OCI-LY7 (cell line): ENCODE measurements around the gene LAMTOR2. TPM values are rescaled to one million over a fixed set of nuclear protein-coding genes. Genes with fewer than 3 reads are reported as not detected.

Experiments
- BruUV-seq: library from RNA; stranded (reverse); fragments of 400-500 nt; replicated peaks from 2 replicates; lab custom pipeline; 2021; lab: Mats Ljungman, UMichigan
- CTCF ChIA-PET: fragments of 300-600 bp; sonication (Branson Sonifier 250); formaldehyde crosslinking; loops from one replicate; lab custom pipeline; 2022; ENCODE audit warnings: antibody characterized with exemption; ENCODE audit not compliant: unreplicated experiment; lab: Charles Lee
- POLR2A ChIA-PET: fragments of 300-600 bp; sonication (Branson Sonifier 250); formaldehyde crosslinking; loops from one replicate; lab custom pipeline; 2022; ENCODE audit warnings: antibody characterized with exemption; lab: Charles Lee
- DNase-seq: peaks from one replicate; pipeline ENCODE4 v3.0.0-alpha.2; 2015; ENCODE audit warnings: low spot score
- H2AFZ ChIP-seq: fragments of 200-600 bp; sonication (generic), shearing (Covaris generic); 2 replicates; pipeline ENCODE4 v1.6.1; 2014; ENCODE audit warnings: mild to moderate bottlenecking, antibody characterized with exemption, low read length, moderate library complexity
- H3K27ac ChIP-seq: fragments of 200-600 bp; sonication (generic); 2 replicates; pipeline ENCODE4 v1.5.1; 2014; ENCODE audit warnings: mixed run types, low read depth, mild to moderate bottlenecking, moderate library complexity, low read length, inconsistent platforms; ENCODE audit not compliant: poor library complexity, severe bottlenecking
- H3K36me3 ChIP-seq: fragments of 200-600 bp; sonication (generic); 2 replicates; pipeline ENCODE4 v1.6.1; 2014; ENCODE audit warnings: mild to moderate bottlenecking, antibody characterized with exemption, low read length, moderate library complexity, mixed read lengths; ENCODE audit not compliant: insufficient read depth
- H3K4me1 ChIP-seq: fragments of 200-600 bp; sonication (generic); 2 replicates; pipeline ENCODE4 v1.5.1; 2014; ENCODE audit warnings: mild to moderate bottlenecking, low read length; ENCODE audit not compliant: insufficient read depth, poor library complexity, severe bottlenecking
- H3K4me2 ChIP-seq: fragments of 200-600 bp; sonication (generic); 2 replicates; pipeline ENCODE4 v1.6.1; 2014; ENCODE audit warnings: mild to moderate bottlenecking, low read length
- H3K4me3 ChIP-seq: fragments of 200-600 bp; sonication (generic); 2 replicates; pipeline ENCODE4 v1.5.1; 2014; ENCODE audit warnings: mild to moderate bottlenecking, low read depth, low read length; ENCODE audit not compliant: poor library complexity, severe bottlenecking
- H3K79me2 ChIP-seq: fragments of 200-600 bp; sonication (generic); 2 replicates; pipeline ENCODE4 v1.6.1; 2016; ENCODE audit warnings: low read depth, mild to moderate bottlenecking, low read length, moderate library complexity, mixed read lengths; ENCODE audit not compliant: insufficient read depth
- H3K9me2 ChIP-seq: fragments of 200-600 bp; sonication (generic); 2 replicates; pipeline ENCODE4 v1.6.1; 2016; ENCODE audit warnings: mild to moderate bottlenecking, low read length, mixed read lengths; ENCODE audit not compliant: insufficient read depth
- H3K9me3 ChIP-seq: fragments of 200-600 bp; sonication (generic); 2 replicates; pipeline ENCODE4 v1.6.1; 2014; ENCODE audit warnings: mild to moderate bottlenecking, mixed run types, low read length, mixed read lengths
- H4K20me1 ChIP-seq: fragments of 200-600 bp; sonication (generic); 2 replicates; pipeline ENCODE4 v1.6.1; 2014; ENCODE audit warnings: mild to moderate bottlenecking, antibody characterized with exemption, low read length, moderate library complexity, mixed read lengths; ENCODE audit not compliant: insufficient read depth
- EZH2phosphoT487 ChIP-seq: fragments of 200-600 bp; sonication (generic); IDR thresholded peaks from 2 replicates; pipeline ENCODE4 v1.6.1; 2018; ENCODE audit warnings: low read depth, borderline replicate concordance, mild to moderate bottlenecking, mixed run types, antibody characterized with exemption, low read length, moderate library complexity, mixed read lengths
- intact Hi-C: fragments of 100-400 bp; cut with micrococcal nuclease; formaldehyde crosslinking; loops from one replicate; pipeline ENCODE4 v1.10.0; 2022; ENCODE audit not compliant: unreplicated experiment
- total RNA-seq, 2 experiments: library from RNA; depleted of rRNA in 1 of 2; stranded (reverse); fragments of >200 nt in 1 of 2; shearing (Covaris generic) in 1 of 2; gene quantifications; 2 replicates each; pipeline ENCODE4 v1.2.3, GENCODE V29; 2014 to 2022
- TF ChIP-seq, protein P1 (sequence below): fragments of 200-600 bp; sonication (generic); conservative IDR thresholded peaks from 2 replicates; pipeline ENCODE4 v1.5.1; 2014; ENCODE audit warnings: mild to moderate bottlenecking, antibody characterized with exemption, low read length, moderate library complexity, mixed read lengths

LAMTOR2 gene
- total RNA-seq, 2 experiments from 2014 or later = 55.2 to 71.3 TPM

- Histone ChIP-seq H3K9me2 (no peaks in the 10 kb centered on the region), H4K20me1 (no peaks in the 10 kb centered on the region), H3K4me3 (peak overlapping the region; percentile 80), H3K36me3 (peaks cover 45% of the 10 kb centered on the region), H3K9me3 (no peaks in the 10 kb centered on the region), H3K4me2 (peak overlapping the region; percentile 65), H3K79me2 (peaks cover 16% of the 10 kb centered on the region; the same call in 1 of the 2 replicates), H3K27ac (peak overlapping the region; percentile 13), H2AFZ (no peak overlapping the region), H3K4me1 (peaks cover 11% of the 10 kb centered on the region)
- intact Hi-C loops = loop anchor here (2.0 kb wide), 1 partner anchor 35 kb away; the partner anchor contains the start of gene LAMTOR2
- ChIA-PET CTCF (no interaction called here), POLR2A (interaction anchor here (0.5 to 0.6 kb wide), 3 partner anchors 42 to 197 kb away, joined by 3 to 5 read pairs (median 4); partner anchors contain the start of gene ARHGEF2)
- TSS peak; percentile 77 for BruUV-seq
- no peak for TF ChIP-seq EZH2phosphoT487
- TF ChIP-seq, protein P1, sequence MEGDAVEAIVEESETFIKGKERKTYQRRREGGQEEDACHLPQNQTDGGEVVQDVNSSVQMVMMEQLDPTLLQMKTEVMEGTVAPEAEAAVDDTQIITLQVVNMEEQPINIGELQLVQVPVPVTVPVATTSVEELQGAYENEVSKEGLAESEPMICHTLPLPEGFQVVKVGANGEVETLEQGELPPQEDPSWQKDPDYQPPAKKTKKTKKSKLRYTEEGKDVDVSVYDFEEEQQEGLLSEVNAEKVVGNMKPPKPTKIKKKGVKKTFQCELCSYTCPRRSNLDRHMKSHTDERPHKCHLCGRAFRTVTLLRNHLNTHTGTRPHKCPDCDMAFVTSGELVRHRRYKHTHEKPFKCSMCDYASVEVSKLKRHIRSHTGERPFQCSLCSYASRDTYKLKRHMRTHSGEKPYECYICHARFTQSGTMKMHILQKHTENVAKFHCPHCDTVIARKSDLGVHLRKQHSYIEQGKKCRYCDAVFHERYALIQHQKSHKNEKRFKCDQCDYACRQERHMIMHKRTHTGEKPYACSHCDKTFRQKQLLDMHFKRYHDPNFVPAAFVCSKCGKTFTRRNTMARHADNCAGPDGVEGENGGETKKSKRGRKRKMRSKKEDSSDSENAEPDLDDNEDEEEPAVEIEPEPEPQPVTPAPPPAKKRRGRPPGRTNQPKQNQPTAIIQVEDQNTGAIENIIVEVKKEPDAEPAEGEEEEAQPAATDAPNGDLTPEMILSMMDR = no peak
- DNase-seq = no peak
These were observed 34.7 kb upstream of the LAMTOR2 start for GRCh38 chr1:156019946-156020292.

- TF ChIP-seq, protein P1 = no peak
- no peak for TF ChIP-seq EZH2phosphoT487
- Histone ChIP-seq H3K4me3 (peak within 1 kb of the TSS; percentile 80), H4K20me1 (no peaks in the 10 kb centered on the region), H3K9me2 (no peaks in the 10 kb centered on the region), H3K27ac (peak within 1 kb of the TSS; percentile 13), H3K4me2 (peak within 1 kb of the TSS; percentile 73), H2AFZ (peak within 1 kb of the TSS; percentile 99), H3K4me1 (peaks cover 11% of the 10 kb centered on the region), H3K9me3 (no peaks in the 10 kb centered on the region), H3K79me2 (peaks cover 16% of the 10 kb centered on the region; the same call in 1 of the 2 replicates), H3K36me3 (peaks cover 43% of the 10 kb centered on the region)
- no TSS peak for BruUV-seq
- ChIA-PET POLR2A (interaction anchor here (0.5 to 2.3 kb wide), 8 partner anchors 11 to 197 kb away, joined by 3 to 5 read pairs (median 4); partner anchors contain the start of gene ARHGEF2), CTCF (interaction anchor here (0.7 to 1.1 kb wide), 2 partner anchors 31 to 205 kb away, joined by 3 to 4 read pairs; no protein-coding TSS in a partner anchor)
- peak; percentile 95 for DNase-seq
- intact Hi-C loops = loop anchor here (2.0 kb wide), 1 partner anchor 34 kb away; the partner anchor contains the start of gene LAMTOR2
These were observed 34.1 kb upstream of the LAMTOR2 start, which contains the start of gene SSR2 for GRCh38 chr1:156020293-156021092. Gene SSR2, minus strand, starts transcription at chr1:156020951. Its CDS starts 784 bp downstream, at chr1:156020167.
